Cerebellar nuclear complex (tissue), 1 donor: ENCODE measurements around the gene NABP2.

ENCODE experiments used
- DNase-seq, 2 experiments: peaks; one replicate each; lab custom pipeline; 2025; lab: John Stamatoyannopoulos, UW

Gene NABP2

GRCh38 chr12:56278905-56279304 is 54.8 kb downstream of the NABP2 start:
- DNase-seq, result no peak
